Upper lobe of left lung (tissue), 6 donors: Measurements from ENCODE around the gene HSPG2. TPM values are rescaled to one million over a fixed set of nuclear protein-coding genes. Genes with fewer than 3 reads are reported as not detected.

Source experiments
- ATAC-seq, 2 donors: fragments of 200-7000 bp; cut with Tn5 transposase; one replicate each; pipeline ENCODE4 v1.9.1; 2022; ENCODE audit warnings: mild to moderate bottlenecking in 2 of 2, moderate library complexity in 2 of 2; ENCODE audit not compliant: low FRiP score in 2 of 2
- DNase-seq, 2 donors: peaks; one replicate each; pipeline ENCODE4 v3.0.0-alpha.2; 2019 to 2020
- H3K27ac ChIP-seq, 4 donors: fragments of 200-600 bp; sonication (generic); one replicate each; pipeline ENCODE4 v1.5.1; 2016 to 2019
- H3K27me3 ChIP-seq, 4 donors: fragments of 200-600 bp; sonication (generic); one replicate each; pipeline ENCODE4 v1.5.1; 2017 to 2019
- H3K36me3 ChIP-seq, 4 donors: fragments of 200-600 bp; sonication (generic); one replicate each; pipeline ENCODE4 v1.5.1; 2016 to 2019
- H3K4me1 ChIP-seq, 4 donors: fragments of 200-600 bp; sonication (generic); one replicate each; pipeline ENCODE4 v1.5.1; 2018 to 2019
- H3K4me3 ChIP-seq, 4 donors: fragments of 200-600 bp; sonication (generic); one replicate each; pipeline ENCODE4 v1.5.1; 2017 to 2019; ENCODE audit warnings: mild to moderate bottlenecking in 2 of 4, moderate library complexity in 1 of 4
- H3K9me3 ChIP-seq, 4 donors: fragments of 200-600 bp; sonication (generic); one replicate each; pipeline ENCODE4 v1.5.1; 2018 to 2019
- CTCF ChIP-seq, 6 experiments: fragments of 450-650 bp in 4 of 6; fragments of 200-600 bp in 2 of 6; sonication (generic) in 2 of 6; IDR thresholded peaks; one replicate each; pipeline ENCODE4 v1.5.1; 2016 to 2019; ENCODE audit warnings: antibody characterized with exemption in 6 of 6
- EP300 ChIP-seq, 4 donors: sonication (generic); formaldehyde crosslinking; IDR thresholded peaks; one replicate each; pipeline ENCODE4 v1.5.1; 2017; ENCODE audit warnings: antibody characterized with exemption in 4 of 4, control low read depth in 2 of 4
- POLR2A ChIP-seq, 4 donors: fragments of 450-650 bp; IDR thresholded peaks; one replicate each; pipeline ENCODE4 v1.5.1; 2016 to 2017; ENCODE audit warnings: antibody characterized with exemption in 4 of 4, mild to moderate bottlenecking in 2 of 4
- POLR2AphosphoS5 ChIP-seq, 2 donors: sonication (generic); formaldehyde crosslinking; IDR thresholded peaks; one replicate each; pipeline ENCODE4 v1.5.1; 2017; ENCODE audit warnings: antibody characterized with exemption in 2 of 2
- WGBS, 2 donors: methylation state at CpG; one replicate each; pipeline ENCODE4 v1.1.5; 2017 to 2018; 5-methylcytosine and 5-hydroxymethylcytosine counted together
- total RNA-seq, 6 donors: library from RNA; depleted of rRNA in 4 of 6; stranded (reverse); fragments of >200 nt in 4 of 6; gene quantifications; one replicate each; pipeline versions ENCODE4 v1.1.0 to v1.2.1, GENCODE V29; 2016 to 2021
- donor health status: DM: no; HTN: no; CAD: no; lungs with moderate emphysema.
- donor health status: DM: no; HTN: yes; CAD: no; lungs with severe emphysema.

HSPG2 gene
- total RNA-seq, 6 donors from 2014 or later, result 104 to 433 (median 227) TPM

GRCh38 chr1:21912038-21912758 is 24.9 kb downstream of the HSPG2 start:
- Histone ChIP-seq H3K9me3 (no peaks in the 10 kb centered on the region), H3K4me3 (no peak overlapping the region), H3K4me1 (peaks cover 69 to 87% (median 80%) of the 10 kb centered on the region in 4 donors), H3K36me3 (no peaks in the 10 kb centered on the region), H3K27ac (peak overlapping the region; percentile 27 to 81 (median 70)), H3K27me3 (no peaks in the 10 kb centered on the region)
- 76 to 79% methylated on average over 9 of the region's 9 CpGs for WGBS, 2 donors
- no peak for TF ChIP-seq POLR2A (IDR thresholded peaks at IDR 0.05)
- no peak for TF ChIP-seq EP300 (IDR thresholded peaks at IDR 0.05)
- TF ChIP-seq CTCF (IDR thresholded peaks at IDR 0.05), result no peak
- TF ChIP-seq POLR2AphosphoS5 (IDR thresholded peaks at IDR 0.05), result no peak
- DNase-seq, result no peak
- ATAC-seq, result no peak

DNA sequence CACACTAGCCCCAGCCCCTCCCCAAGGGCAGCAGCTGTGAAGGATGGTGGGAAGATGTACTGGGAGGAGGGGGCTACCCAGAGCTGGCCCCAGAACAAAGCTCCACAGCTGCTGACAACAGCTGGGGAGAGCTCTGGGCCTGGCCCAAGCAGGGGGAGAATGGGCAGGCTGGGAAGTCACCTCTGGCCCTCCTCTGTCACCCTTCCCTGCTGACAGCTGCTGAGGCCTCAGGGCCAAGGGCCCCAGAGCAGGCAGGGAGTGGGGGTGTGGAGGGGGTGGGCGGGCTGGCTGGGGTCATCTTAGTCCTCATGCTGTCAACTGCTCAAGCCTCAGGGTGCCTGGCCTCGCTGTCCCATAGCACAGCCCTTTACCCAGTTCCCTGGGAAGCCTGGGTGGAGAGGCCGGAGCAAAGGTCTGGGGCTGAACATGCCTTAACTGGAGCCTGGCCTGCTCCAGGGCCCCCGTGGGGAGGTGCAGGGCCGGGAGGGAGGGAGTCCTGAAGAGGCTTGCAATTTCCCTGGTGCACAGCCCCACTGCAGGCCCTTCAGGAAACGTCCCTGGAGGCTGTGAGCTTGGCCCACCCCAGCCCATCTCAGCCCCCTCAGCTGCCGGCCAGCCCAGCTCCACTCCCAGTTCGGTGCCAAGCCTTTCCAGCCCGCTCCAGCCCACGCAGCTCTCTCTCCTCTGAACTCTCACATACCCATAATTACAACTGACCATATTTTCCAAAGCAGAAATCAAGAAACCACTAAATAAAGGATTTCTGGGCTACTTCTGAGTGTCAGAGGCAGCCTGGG is 25.7 kb downstream of the HSPG2 start:
- peak; percentile 21 to 28 for TF ChIP-seq POLR2AphosphoS5 (IDR thresholded peaks at IDR 0.05)
- TF ChIP-seq POLR2A (IDR thresholded peaks at IDR 0.05), result no peak
- no peak for TF ChIP-seq CTCF (IDR thresholded peaks at IDR 0.05)
- no peaks in the 10 kb centered on the region for H3K9me3 ChIP-seq
- no peaks in the 10 kb centered on the region for H3K36me3 ChIP-seq
- ATAC-seq (peak; percentile 17 to 33), DNase-seq (no peak)
- no peaks in the 10 kb centered on the region for H3K27me3 ChIP-seq
- H3K4me1 ChIP-seq, result peaks cover 77 to 88% (median 85%) of the 10 kb centered on the region in 4 donors
- no peak overlapping the region for H3K4me3 ChIP-seq
- WGBS, 2 donors, result 60 to 64% methylated on average over 6 to 10 of the region's 10 CpGs
- H3K27ac ChIP-seq, result peak overlapping the region; percentile 27 to 81 (median 70)

GRCh38 chr1:21910558-21911204 is 26.4 kb downstream of the HSPG2 start:
- WGBS, 2 donors, result 66 to 70% methylated on average over 11 of the region's 11 CpGs
- no peaks in the 10 kb centered on the region for H3K36me3 ChIP-seq
- peaks cover 84 to 95% (median 91%) of the 10 kb centered on the region in 4 donors for H3K4me1 ChIP-seq
- H3K27ac ChIP-seq, result peak overlapping the region; percentile 27 to 81 (median 70)
- no peaks in the 10 kb centered on the region for H3K9me3 ChIP-seq
- H3K4me3 ChIP-seq, result no peak overlapping the region
- TF ChIP-seq POLR2AphosphoS5 (IDR thresholded peaks at IDR 0.05), result no peak
- no peak for TF ChIP-seq EP300 (IDR thresholded peaks at IDR 0.05)
- TF ChIP-seq CTCF (IDR thresholded peaks at IDR 0.05), result no peak
- TF ChIP-seq POLR2A (IDR thresholded peaks at IDR 0.05), result no peak
- H3K27me3 ChIP-seq, result no peaks in the 10 kb centered on the region
- DNase-seq (no peak), ATAC-seq (no peak)

GRCh38 chr1:21909787-21910503 is 27.2 kb downstream of the HSPG2 start:
- Histone ChIP-seq H3K9me3 (no peaks in the 10 kb centered on the region), H3K36me3 (no peaks in the 10 kb centered on the region), H3K27me3 (no peaks in the 10 kb centered on the region), H3K4me3 (no peak overlapping the region), H3K27ac (peak overlapping the region; percentile 27 to 81 (median 70)), H3K4me1 (peaks cover 78 to 88% (median 85%) of the 10 kb centered on the region in 4 donors)
- TF ChIP-seq CTCF (IDR thresholded peaks at IDR 0.05), result no peak
- no peak for TF ChIP-seq EP300 (IDR thresholded peaks at IDR 0.05)
- 28 to 40% methylated on average over 4 to 9 of the region's 9 CpGs for WGBS, 2 donors
- peak in 1 of 2 donors; percentile 37 for DNase-seq
- peak; percentile 23 to 37 for ATAC-seq
